ENCODE measurements around the gene PFAS. TPM values are rescaled to one million over a fixed set of nuclear protein-coding genes. Genes with fewer than 3 reads are reported as not detected.

PFAS gene
- total RNA-seq, 1 experiment from 2014 or later: 228 TPM

DNA sequence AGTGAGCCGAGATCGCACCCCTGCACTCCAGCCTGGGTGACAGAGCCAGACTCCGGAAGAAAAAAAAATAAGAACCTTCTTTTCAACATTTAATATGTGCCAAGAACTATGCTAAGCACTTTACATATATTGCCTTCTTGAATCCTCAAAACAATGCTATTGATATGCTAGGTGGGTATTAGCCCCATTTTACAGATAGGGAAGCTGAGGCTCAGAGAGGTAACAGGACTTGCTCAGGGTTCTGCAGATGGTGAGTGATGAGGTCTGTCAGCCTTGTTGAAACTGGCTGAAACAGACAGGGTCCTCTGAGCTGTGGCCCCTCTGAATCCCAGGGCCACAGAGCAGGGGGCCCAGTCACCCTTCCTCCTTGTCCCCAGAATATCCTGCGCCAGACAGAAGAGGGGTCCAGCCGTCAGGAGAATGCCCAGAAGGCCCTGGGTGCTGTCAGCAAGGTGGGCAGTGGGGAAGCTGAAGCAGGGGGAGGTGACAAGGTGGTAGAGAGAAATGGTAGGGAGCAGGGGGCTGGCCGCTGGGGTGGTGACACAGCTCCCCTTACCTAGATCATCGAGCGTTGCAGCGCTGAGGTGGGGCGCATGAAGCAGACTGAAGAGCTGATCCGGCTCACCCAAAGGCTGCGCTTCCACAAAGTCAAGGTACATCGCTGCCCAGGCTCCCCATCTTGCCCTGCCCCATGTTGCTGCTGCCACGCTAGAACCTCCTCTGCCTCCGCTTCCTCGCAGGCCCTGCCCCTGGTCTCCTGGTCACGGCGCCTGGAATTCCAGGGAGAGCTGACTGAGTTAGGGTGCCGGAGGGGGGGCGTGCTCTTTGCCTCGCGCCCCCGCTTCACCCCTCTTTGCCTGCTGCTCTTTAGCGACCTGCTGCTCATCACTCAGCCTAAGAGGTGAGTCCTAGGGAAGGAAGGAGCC is 69.2 kb downstream of the PFAS start:
- H3K9me3 Mint-ChIP-seq: peaks cover 0 to 2% of the 10 kb centered on the region in 2 experiments; a peak in 2 of 5 replicates
- H2AK5ac ChIP-seq (ENCODE audit: insufficient read length, low read length): no peak overlapping the region
- H2AFZ ChIP-seq (ENCODE audit: low read length): no peak overlapping the region
- no peak overlapping the region for H3K14ac ChIP-seq (ENCODE audit: insufficient read depth, low read length)
- H3K9ac ChIP-seq (ENCODE audit: extremely low read depth, insufficient read length, low read length): no peak overlapping the region
- peaks cover 53% of the 10 kb centered on the region for H3K27me3 Mint-ChIP-seq (ENCODE audit: low read depth)
- H3K23ac ChIP-seq (ENCODE audit: insufficient read length, low read depth, low read length): no peak overlapping the region
- H3K4ac ChIP-seq (ENCODE audit: low read depth, low read length): no peak overlapping the region
- H3K18ac ChIP-seq (ENCODE audit: insufficient read length, low read depth, low read length): no peak overlapping the region
- H3K23me2 ChIP-seq (ENCODE audit: insufficient read length, low read depth, low read length, poor library complexity, severe bottlenecking): peaks cover 17% of the 10 kb centered on the region
- no peaks in the 10 kb centered on the region for H3K9me3 ChIP-seq (ENCODE audit: control insufficient read depth, low read depth, low read length)
- no peak overlapping the region for H3K4me2 ChIP-seq (ENCODE audit: insufficient read depth, insufficient read length, low read length)
- H3K79me2 ChIP-seq (ENCODE audit: insufficient read depth, low read length): no peaks in the 10 kb centered on the region
- WGBS (ENCODE audit: extremely low coverage, insufficient read length, low lambda C conversion rate): no CpG with 5 or more reads among the region's 24 CpGs
- DNase-seq: no peak
- H2BK120ac ChIP-seq (ENCODE audit: low read depth, low read length, poor library complexity, severe bottlenecking): no peak overlapping the region
- no peak overlapping the region for H2BK12ac ChIP-seq (ENCODE audit: insufficient read length, low read depth, low read length)
- no peak overlapping the region for H3K4me3 Mint-ChIP-seq
- H2BK5ac ChIP-seq (ENCODE audit: insufficient read length, low read length): no peak overlapping the region
- no peaks in the 10 kb centered on the region; the same call in 1 of the 2 replicates for H3K27me3 ChIP-seq (ENCODE audit: insufficient read depth, low read length)
- H3T11ph ChIP-seq (ENCODE audit: low read length): no peak overlapping the region
- H2BK20ac ChIP-seq (ENCODE audit: low read depth, low read length, poor library complexity, severe bottlenecking): no peak overlapping the region
- H3K56ac ChIP-seq (ENCODE audit: insufficient read length, low read depth, low read length): no peak overlapping the region
- H3K79me1 ChIP-seq (ENCODE audit: insufficient read depth, low read depth, low read length, poor library complexity, severe bottlenecking): no peaks in the 10 kb centered on the region
- no peak overlapping the region for H3K27ac ChIP-seq (ENCODE audit: insufficient read length, low read depth, low read length)
- H3K36me3 Mint-ChIP-seq (ENCODE audit: insufficient read depth in 1 of 3, low read depth in 3 of 3): no peaks in the 10 kb centered on the region; a peak in 1 of 7 replicates
- H4K91ac ChIP-seq (ENCODE audit: insufficient read length, low read depth, low read length): no peak overlapping the region
- H4K5ac ChIP-seq (ENCODE audit: insufficient read length, low read depth, low read length): no peak overlapping the region
- peak overlapping the region in 1 of 3 experiments; percentile 83; a peak in 1 of 7 replicates for H3K27ac Mint-ChIP-seq
- H3K4me1 ChIP-seq (ENCODE audit: insufficient read depth, low read length): no peaks in the 10 kb centered on the region
- no peak overlapping the region for H2BK15ac ChIP-seq (ENCODE audit: low read depth, low read length)
- H4K8ac ChIP-seq (replicated peaks; ENCODE audit: insufficient read length, low read depth, low read length): no peak overlapping the region
- peaks cover 22 to 31% of the 10 kb centered on the region in 2 experiments for H3K4me1 Mint-ChIP-seq
- no peaks in the 10 kb centered on the region for H4K20me1 ChIP-seq (ENCODE audit: control insufficient read depth, insufficient read depth, insufficient read length)
- TF ChIP-seq CTCF (conservative IDR thresholded peaks at IDR 0.05): no peak

Other genes with a start within 250 kb of the PFAS start
- gene GUCY2D, start 246.7 kb upstream of the PFAS start, total RNA-seq (2021): 0.15 and 0.35 TPM in 2 replicates
- gene ALOX15B, start 210.2 kb upstream of the PFAS start, total RNA-seq (2021): 0.11 TPM in 1 of 2 replicates, not detected in the other
- 0.86 and 1.2 TPM in 2 replicates for gene ALOX12B, start 161.6 kb upstream of the PFAS start, total RNA-seq (2021)
- 0.13 and 0.42 TPM in 2 replicates for gene ALOXE3, start 130.8 kb upstream of the PFAS start, total RNA-seq (2021)
- 0.26 and 0.33 TPM in 2 replicates for gene HES7, start 125.2 kb upstream of the PFAS start, total RNA-seq (2021)
- gene PER1, start 96.9 kb upstream of the PFAS start, total RNA-seq (2021): 36.5 and 37.2 TPM in 2 replicates
- gene VAMP2, start 86.3 kb upstream of the PFAS start, total RNA-seq (2021): 22.8 and 22.9 TPM in 2 replicates
- gene TMEM107, start 72.9 kb upstream of the PFAS start, total RNA-seq (2021): 12.7 and 14.3 TPM in 2 replicates
- gene BORCS6, start 59.1 kb upstream of the PFAS start, total RNA-seq (2021): 3.1 and 3.4 TPM in 2 replicates
- 160 and 171 TPM in 2 replicates for gene AURKB, start 38.7 kb upstream of the PFAS start, total RNA-seq (2021)
- 36.9 and 37.0 TPM in 2 replicates for gene CTC1, start 1.2 kb upstream of the PFAS start, total RNA-seq (2021)
- 36.9 and 42.5 TPM in 2 replicates for gene RANGRF, start 39.4 kb downstream of the PFAS start, total RNA-seq (2021)
- 3.9 and 4.3 TPM in 2 replicates for gene SLC25A35, start 46.1 kb downstream of the PFAS start, total RNA-seq (2021)
- 0.35 and 0.39 TPM in 2 replicates for gene ARHGEF15, start 61.0 kb downstream of the PFAS start, total RNA-seq (2021)
- gene ODF4, start 90.6 kb downstream of the PFAS start, total RNA-seq (2021): not detected in 2 replicates
- 2,434 and 2,435 TPM in 2 replicates for gene RPL26, start 133.9 kb downstream of the PFAS start, total RNA-seq (2021)
- gene RNF222, start 148.5 kb downstream of the PFAS start, total RNA-seq (2021): 0.07 and 0.09 TPM in 2 replicates
- 32.9 and 38.4 TPM in 2 replicates for gene NDEL1, start 186.6 kb downstream of the PFAS start, total RNA-seq (2021)

Measured in H9 (cell line).